BJ (cell line): ENCODE results near the gene PCDHGA5. TPM values are rescaled to one million over a fixed set of nuclear protein-coding genes. Genes with fewer than 3 reads are reported as not detected.
"Not testable (repeated sequence)": the region's sequence is repeated elsewhere in the genome, so short reads cannot be mapped to it uniquely, and the experiment has no call there.

Experiments used
- CTCF ChIA-PET: fragments of 350-600 bp; formaldehyde crosslinking; extraction: SDS; loops from one replicate; lab custom pipeline; 2021; ENCODE audit warnings: antibody characterized with exemption, inconsistent platforms; lab: Yijun Ruan, JAX
- POLR2A ChIA-PET: fragments of 300-600 bp; sonication (Branson Sonifier 250); formaldehyde crosslinking; extraction: SDS; loops from one replicate; lab custom pipeline; 2021; ENCODE audit warnings: antibody characterized with exemption; lab: Charles Lee
- DNase-seq: peaks from one replicate; pipeline ENCODE4 v3.0.0-alpha.2; 2011; ENCODE audit warnings: low read depth
- H3K27me3 ChIP-seq: 2 replicates; pipeline ENCODE4 v1.6.0; 2011; ENCODE audit warnings: low read length; ENCODE audit not compliant: control insufficient read depth, insufficient read depth
- H3K36me3 ChIP-seq: 2 replicates; pipeline ENCODE4 v1.5.1; 2011; ENCODE audit warnings: low read length; ENCODE audit not compliant: control insufficient read depth, insufficient read depth
- H3K4me3 ChIP-seq: 2 replicates; pipeline ENCODE4 v1.5.1; 2011; ENCODE audit warnings: low read depth, mild to moderate bottlenecking, control low read depth, low read length
- CTCF ChIP-seq: IDR thresholded peaks from 2 replicates; pipeline ENCODE4 v1.5.1; 2011; ENCODE audit warnings: low read depth, mild to moderate bottlenecking, control low read depth, inconsistent platforms, low read length, moderate library complexity; ENCODE audit not compliant: insufficient read depth
- polyA minus RNA-seq: library from RNA; depleted of rRNA, polyadenylated mRNA; stranded (reverse); fragments of >200 nt; gene quantifications from 2 replicates; pipeline ENCODE4 v1.2.3, GENCODE V29; 2011; rRNA and poly(A)+ RNA removed
- polyA plus RNA-seq: library from polyadenylated mRNA; depleted of rRNA; stranded (reverse); fragments of >200 nt; gene quantifications from 2 replicates; pipeline ENCODE4 v1.2.3, GENCODE V29; 2011; rRNA removed

PCDHGA5 gene
- 1.2 and 1.6 TPM in 2 replicates for polyA plus RNA-seq
- polyA minus RNA-seq: 6.6 and 7.2 TPM in 2 replicates

GRCh38 chr5:141363952-141364660 lies at the start of gene PCDHGA5:
TSS of gene PCDHGA5 (plus strand) at chr5:141364162. CDS start at chr5:141364331, 169 bp downstream.
- DNase-seq: no peak

GRCh38 chr5:141316963-141317362 lies 47.0 kb upstream of the PCDHGA5 start:
- POLR2A ChIA-PET, H3K4me3 ChIP-seq, DNase-seq, CTCF ChIA-PET, H3K36me3 ChIP-seq, H3K27me3 ChIP-seq: not testable (repeated sequence)

More at GRCh38 chr5:141363952-141364660, at the start of gene PCDHGA5:
- no peaks in the 10 kb centered on the region for H3K36me3 ChIP-seq
- H3K27me3 ChIP-seq: peaks cover 2% of the 10 kb centered on the region; the same call in 1 of the 2 replicates
- peak; percentile 32; the same call in 1 of the 2 replicates for TF ChIP-seq CTCF
- ChIA-PET CTCF (interaction anchor here (0.6 to 2.6 kb wide), 19 partner anchors 9 to 228 kb away, joined by 3 to 17 read pairs (median 4); partner anchors contain the start of genes PCDHGA10, PCDHGA11, PCDHGA4 and PCDHGA6), POLR2A (no interaction called here)
- H3K4me3 ChIP-seq: peak within 1 kb of the TSS; percentile 30

- TF ChIP-seq CTCF: no peak
- peaks cover 2% of the 10 kb centered on the region for H3K36me3 ChIP-seq
- no peaks in the 10 kb centered on the region for H3K27me3 ChIP-seq
- H3K4me3 ChIP-seq: no peak overlapping the region
- no peak for DNase-seq
- POLR2A ChIA-PET: no interaction called here
- CTCF ChIA-PET: interaction anchor here (0.8 to 3.8 kb wide), 9 partner anchors 11 to 249 kb away, joined by 3 to 27 read pairs (median 4); partner anchors contain the start of genes PCDHGA1, PCDHGA7 and SLC25A2
Measured at GRCh38 chr5:141319202-141319601, 44.8 kb upstream of the PCDHGA5 start.

GRCh38 chr5:141319699-141320098 lies 44.3 kb upstream of the PCDHGA5 start:
- no peak for DNase-seq
- Histone ChIP-seq H3K27me3 (no peaks in the 10 kb centered on the region), H3K36me3 (peaks cover 2% of the 10 kb centered on the region), H3K4me3 (peak overlapping the region; percentile 73)
- POLR2A ChIA-PET: interaction anchor here (1.5 kb wide), 1 partner anchor 9 kb away, joined by 4 read pairs; no protein-coding TSS in a partner anchor
- TF ChIP-seq CTCF: no peak
- CTCF ChIA-PET: interaction anchor here (0.8 to 11.7 kb wide), 20 partner anchors 10 to 299 kb away, joined by 3 to 85 read pairs (median 4); partner anchors contain the start of genes DIAPH1, PCDHB9, PCDHGA1 and PCDHGA10

- DNase-seq: peak; percentile 63
- no peaks in the 10 kb centered on the region for H3K27me3 ChIP-seq
- ChIA-PET POLR2A (interaction anchor here (0.5 to 1.5 kb wide), 3 partner anchors 8 to 242 kb away, joined by 3 to 4 read pairs (median 4); partner anchors contain the start of gene PCDHGA1), CTCF (interaction anchor here (0.8 to 11.7 kb wide), 25 partner anchors 10 to 298 kb away, joined by 3 to 85 read pairs (median 4); partner anchors contain the start of genes DIAPH1, PCDHB9, PCDHGA1 and PCDHGA10)
- peak within 1 kb of the TSS; percentile 73 for H3K4me3 ChIP-seq
- TF ChIP-seq CTCF: peak; percentile 86
- peaks cover 2% of the 10 kb centered on the region for H3K36me3 ChIP-seq
Measured at GRCh38 chr5:141320225-141321169, 43.5 kb upstream of the PCDHGA5 start, which contains the start of gene TAF7. TSS of gene TAF7 (minus strand) at chr5:141320784. CDS start at chr5:141320044, 740 bp downstream.
